Coronary artery (tissue), 2 donors: ENCODE data around the gene TOM1L1.
A peak's percentile ranks its signal among the peaks of the same experiment; 100 is the strongest.

Experiments used
- DNase-seq: peaks from one replicate; pipeline ENCODE4 v3.0.0-alpha.2; 2017; ENCODE audit warnings: low spot score
- H3K27ac ChIP-seq, 2 donors: fragments of 200-600 bp; sonication (generic); one replicate each; pipeline ENCODE4 v1.5.1; 2016 to 2019
- H3K4me3 ChIP-seq: fragments of 200-600 bp; sonication (generic); 2 replicates; pipeline ENCODE4 v1.5.1; 2016; ENCODE audit warnings: mild to moderate bottlenecking, moderate library complexity
- TF ChIP-seq, protein P1 (sequence below): fragments of 200-600 bp; sonication (generic); IDR thresholded peaks from one replicate; pipeline ENCODE4 v1.5.1; 2019; ENCODE audit warnings: antibody characterized with exemption

The TOM1L1 gene

DNA sequence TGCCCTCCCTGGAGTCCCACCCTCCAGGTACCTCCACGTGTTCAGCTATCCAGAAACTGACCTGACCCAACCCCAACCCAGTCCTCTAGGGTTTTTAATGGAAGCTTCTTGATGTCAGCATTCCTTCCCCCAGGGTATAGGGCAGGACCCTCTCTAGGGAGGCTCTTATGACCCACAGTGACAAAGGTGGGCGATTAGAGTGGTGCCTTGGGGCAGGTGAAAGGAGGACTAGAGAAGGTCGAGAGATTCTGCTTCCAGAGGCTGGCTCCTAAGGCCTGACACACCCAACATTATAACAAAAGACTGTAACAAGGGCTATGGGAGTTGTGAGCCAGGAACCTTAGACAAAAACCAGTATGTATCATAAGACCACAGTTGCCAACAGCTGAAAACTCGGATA is 50.6 kb downstream of the TOM1L1 start:
- DNase-seq = no peak

DNA sequence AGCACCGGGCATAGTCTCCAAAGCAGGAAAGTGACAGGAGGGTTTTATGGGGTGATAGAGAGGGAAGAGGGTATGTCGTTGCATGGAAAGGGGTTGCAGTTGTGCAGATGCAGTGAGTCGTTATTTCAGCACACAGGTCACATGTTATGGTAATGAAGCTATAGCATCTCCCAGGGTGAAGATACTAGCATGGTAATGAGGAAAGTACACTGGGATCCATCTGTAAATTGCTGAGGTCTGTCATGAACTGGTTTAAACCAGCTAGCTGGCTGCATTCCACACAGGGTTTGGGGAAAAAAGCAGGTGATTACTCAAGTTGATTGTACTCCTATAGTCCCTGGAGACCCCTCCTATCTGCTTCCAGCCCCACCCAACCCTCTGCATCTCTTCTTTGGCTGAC is 56.1 kb downstream of the TOM1L1 start:
- no peak overlapping the region for H3K4me3 ChIP-seq
- H3K27ac ChIP-seq = no peak overlapping the region
- TF ChIP-seq, protein P1, sequence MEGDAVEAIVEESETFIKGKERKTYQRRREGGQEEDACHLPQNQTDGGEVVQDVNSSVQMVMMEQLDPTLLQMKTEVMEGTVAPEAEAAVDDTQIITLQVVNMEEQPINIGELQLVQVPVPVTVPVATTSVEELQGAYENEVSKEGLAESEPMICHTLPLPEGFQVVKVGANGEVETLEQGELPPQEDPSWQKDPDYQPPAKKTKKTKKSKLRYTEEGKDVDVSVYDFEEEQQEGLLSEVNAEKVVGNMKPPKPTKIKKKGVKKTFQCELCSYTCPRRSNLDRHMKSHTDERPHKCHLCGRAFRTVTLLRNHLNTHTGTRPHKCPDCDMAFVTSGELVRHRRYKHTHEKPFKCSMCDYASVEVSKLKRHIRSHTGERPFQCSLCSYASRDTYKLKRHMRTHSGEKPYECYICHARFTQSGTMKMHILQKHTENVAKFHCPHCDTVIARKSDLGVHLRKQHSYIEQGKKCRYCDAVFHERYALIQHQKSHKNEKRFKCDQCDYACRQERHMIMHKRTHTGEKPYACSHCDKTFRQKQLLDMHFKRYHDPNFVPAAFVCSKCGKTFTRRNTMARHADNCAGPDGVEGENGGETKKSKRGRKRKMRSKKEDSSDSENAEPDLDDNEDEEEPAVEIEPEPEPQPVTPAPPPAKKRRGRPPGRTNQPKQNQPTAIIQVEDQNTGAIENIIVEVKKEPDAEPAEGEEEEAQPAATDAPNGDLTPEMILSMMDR = no peak
- no peak for DNase-seq

More for the DNA sequence above, 50.6 kb downstream of the TOM1L1 start:
- Histone ChIP-seq H3K4me3 (no peak overlapping the region), H3K27ac (no peak overlapping the region)
- TF ChIP-seq, protein P1 = no peak

DNA sequence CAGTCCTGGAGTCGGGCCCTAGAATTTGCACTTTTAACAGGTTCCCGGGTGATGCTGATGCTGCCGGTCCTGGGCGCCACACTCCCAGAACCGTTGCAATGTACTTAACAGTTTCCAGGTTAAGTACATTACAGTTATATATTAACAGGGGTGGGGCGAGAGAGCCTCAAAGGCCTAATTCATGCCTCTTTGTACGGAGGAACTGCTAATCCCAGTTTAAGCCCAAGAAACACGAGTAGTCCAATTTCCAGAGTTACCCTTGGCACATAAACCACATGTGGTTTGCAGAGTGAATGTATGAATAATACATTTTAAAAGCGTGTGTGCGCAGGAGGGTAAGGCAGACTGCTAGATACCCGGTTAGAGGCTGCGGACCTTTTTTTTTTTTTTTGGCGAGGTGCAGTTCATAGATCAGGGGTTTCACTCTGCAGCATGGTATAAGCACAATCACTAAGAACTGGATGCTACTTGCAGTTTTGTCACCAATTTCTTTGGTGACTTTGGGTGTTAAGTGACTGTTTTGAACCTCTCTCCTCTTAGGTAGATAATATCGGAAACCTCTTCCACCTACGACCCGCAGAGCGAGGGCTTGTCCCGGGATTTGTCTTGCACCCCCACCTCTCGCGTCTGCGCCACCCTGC is 67.1 kb downstream of the TOM1L1 start:
- no peak for DNase-seq
- TF ChIP-seq, protein P1 = no peak
- peak overlapping the region; percentile 89 for H3K27ac ChIP-seq
- peak overlapping the region; percentile 90 for H3K4me3 ChIP-seq

- TF ChIP-seq, protein P1 = no peak
These were observed 67.8 kb downstream of the TOM1L1 start, which contains the start of the genes COX11 and STXBP4 for GRCh38 chr17:54968262-54968987. TSS of gene COX11 (minus strand) at chr17:54968654. CDS start at chr17:54968646, 8 bp downstream. TSS of gene STXBP4 (plus strand) at chr17:54968765. CDS start at chr17:54986220, 17,455 bp downstream.

DNA sequence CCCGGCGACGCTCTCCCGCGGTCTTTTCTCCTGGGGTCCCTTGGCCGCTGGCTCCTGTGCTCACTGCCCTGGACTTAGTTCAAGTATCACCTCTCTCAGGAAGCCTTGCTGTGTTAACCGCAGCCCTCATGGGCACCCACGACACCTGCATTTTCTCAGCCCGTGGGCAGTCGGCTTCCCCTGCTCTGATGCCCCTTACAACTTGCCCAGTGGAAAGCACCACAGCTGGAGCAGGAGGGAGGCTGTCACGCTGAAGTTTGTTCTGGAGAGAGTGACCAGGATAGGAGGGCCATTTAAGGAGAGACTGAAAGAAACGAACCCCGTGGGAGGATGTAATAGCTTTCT is 68.3 kb downstream of the TOM1L1 start:
- peak; percentile 80 for DNase-seq
- TF ChIP-seq, protein P1 = no peak
- Histone ChIP-seq H3K27ac (peak overlapping the region; percentile 89), H3K4me3 (peak overlapping the region; percentile 90)

More at GRCh38 chr17:54968262-54968987, 67.8 kb downstream of the TOM1L1 start, which contains the start of the genes COX11 and STXBP4:
- DNase-seq = peak; percentile 96
- Histone ChIP-seq H3K4me3 (peak within 1 kb of the TSS; percentile 90), H3K27ac (peak within 1 kb of the TSS; percentile 89)

DNA sequence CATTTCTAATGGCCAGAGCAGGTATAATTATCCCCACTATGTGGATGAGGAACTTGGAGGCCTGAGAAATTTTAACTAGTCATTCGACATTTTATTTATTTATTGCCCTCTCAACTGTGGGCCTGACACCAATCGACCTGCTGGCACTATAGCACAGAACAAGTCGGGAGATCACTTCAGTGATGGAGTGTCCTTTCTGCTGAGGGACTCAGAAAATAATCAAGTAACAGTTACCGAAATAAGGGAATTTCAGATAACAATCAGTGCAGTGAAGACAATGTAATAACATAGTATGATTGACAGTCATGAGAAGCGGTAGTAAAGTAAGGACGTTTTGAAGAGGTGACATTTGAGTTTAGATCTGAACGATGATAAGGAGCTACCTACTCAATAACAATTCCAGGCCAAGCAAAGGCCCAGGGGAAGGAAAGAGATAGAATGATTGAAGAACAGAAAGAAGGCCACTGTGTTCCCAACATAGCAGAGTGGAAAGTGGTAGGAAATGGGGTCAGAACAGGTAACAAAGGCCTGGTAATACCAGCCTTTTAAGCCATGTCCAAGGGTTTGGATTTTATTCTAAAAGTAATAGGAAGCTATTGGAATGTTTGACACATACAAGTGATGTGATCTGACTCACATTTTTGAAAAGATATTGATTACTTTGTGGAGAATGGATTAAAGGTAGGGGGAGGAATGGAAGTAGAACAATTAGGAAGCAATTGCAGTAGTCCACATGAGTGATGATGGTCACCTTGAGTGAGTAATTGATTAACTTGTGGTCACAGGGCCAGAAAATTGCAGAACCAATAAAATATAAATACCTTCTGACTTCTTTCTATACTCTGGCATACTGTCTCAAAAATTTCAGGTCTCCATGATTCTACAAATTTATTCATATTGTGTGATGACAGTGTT is 69.3 kb downstream of the TOM1L1 start:
- H3K27ac ChIP-seq = peak overlapping the region; percentile 89
- DNase-seq = no peak
- TF ChIP-seq, protein P1 = no peak
- H3K4me3 ChIP-seq = peak overlapping the region; percentile 90
